Uterus (tissue), 2 donors: ENCODE results near the gene FBXO15.

Experiments used
- POLR2A ChIP-seq, 2 donors: fragments of 450-650 bp; IDR thresholded peaks; one replicate each; pipeline ENCODE4 v1.6.1; 2016; ENCODE audit warnings: antibody characterized with exemption in 2 of 2, mild to moderate bottlenecking in 1 of 2, moderate library complexity in 1 of 2
- TF ChIP-seq, protein P1 (sequence below), 4 experiments: fragments of 200-600 bp in 2 of 4; fragments of 450-650 bp in 2 of 4; sonication (generic) in 2 of 4; IDR thresholded peaks; one replicate each; pipeline ENCODE4 v1.5.1; 2016 to 2019; ENCODE audit warnings: antibody characterized with exemption in 4 of 4, mild to moderate bottlenecking in 2 of 4, moderate library complexity in 1 of 4

DNA sequence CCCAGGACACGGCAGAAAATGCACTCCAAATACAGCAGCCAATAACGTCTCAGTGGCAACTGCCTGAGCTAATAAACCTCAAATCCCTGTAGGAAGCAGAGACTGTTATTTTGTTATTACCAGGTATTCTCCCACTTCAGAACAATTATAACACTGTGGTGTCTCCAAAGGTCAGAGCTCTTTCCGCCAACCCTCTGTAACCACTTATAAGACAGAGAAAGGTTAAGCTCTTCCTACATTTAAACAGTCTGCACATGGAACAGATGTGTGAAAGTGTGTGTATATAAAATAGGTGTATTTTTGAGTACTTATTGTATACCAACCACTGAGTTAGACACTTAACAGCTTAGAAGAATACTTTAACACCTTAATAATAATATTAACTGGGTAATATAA lies 64.1 kb downstream of the FBXO15 start:
- TF ChIP-seq, protein P1, sequence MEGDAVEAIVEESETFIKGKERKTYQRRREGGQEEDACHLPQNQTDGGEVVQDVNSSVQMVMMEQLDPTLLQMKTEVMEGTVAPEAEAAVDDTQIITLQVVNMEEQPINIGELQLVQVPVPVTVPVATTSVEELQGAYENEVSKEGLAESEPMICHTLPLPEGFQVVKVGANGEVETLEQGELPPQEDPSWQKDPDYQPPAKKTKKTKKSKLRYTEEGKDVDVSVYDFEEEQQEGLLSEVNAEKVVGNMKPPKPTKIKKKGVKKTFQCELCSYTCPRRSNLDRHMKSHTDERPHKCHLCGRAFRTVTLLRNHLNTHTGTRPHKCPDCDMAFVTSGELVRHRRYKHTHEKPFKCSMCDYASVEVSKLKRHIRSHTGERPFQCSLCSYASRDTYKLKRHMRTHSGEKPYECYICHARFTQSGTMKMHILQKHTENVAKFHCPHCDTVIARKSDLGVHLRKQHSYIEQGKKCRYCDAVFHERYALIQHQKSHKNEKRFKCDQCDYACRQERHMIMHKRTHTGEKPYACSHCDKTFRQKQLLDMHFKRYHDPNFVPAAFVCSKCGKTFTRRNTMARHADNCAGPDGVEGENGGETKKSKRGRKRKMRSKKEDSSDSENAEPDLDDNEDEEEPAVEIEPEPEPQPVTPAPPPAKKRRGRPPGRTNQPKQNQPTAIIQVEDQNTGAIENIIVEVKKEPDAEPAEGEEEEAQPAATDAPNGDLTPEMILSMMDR (IDR thresholded peaks at IDR 0.05) = no peak
- no peak for TF ChIP-seq POLR2A (IDR thresholded peaks at IDR 0.05)
